Measurements from ENCODE around the gene GALNT9.

The GALNT9 gene

GRCh38 chr12:132163911-132164288 lies 165.5 kb downstream of the GALNT9 start:
- DNase-seq = no peak

- DNase-seq = no peak
Measured at GRCh38 chr12:132163041-132163910, 166.1 kb downstream of the GALNT9 start.

- DNase-seq = no peak
Measured at GRCh38 chr12:132162508-132163031, 166.8 kb downstream of the GALNT9 start.

- DNase-seq = no peak
Measured at GRCh38 chr12:132161796-132162507, 167.4 kb downstream of the GALNT9 start.

DNA sequence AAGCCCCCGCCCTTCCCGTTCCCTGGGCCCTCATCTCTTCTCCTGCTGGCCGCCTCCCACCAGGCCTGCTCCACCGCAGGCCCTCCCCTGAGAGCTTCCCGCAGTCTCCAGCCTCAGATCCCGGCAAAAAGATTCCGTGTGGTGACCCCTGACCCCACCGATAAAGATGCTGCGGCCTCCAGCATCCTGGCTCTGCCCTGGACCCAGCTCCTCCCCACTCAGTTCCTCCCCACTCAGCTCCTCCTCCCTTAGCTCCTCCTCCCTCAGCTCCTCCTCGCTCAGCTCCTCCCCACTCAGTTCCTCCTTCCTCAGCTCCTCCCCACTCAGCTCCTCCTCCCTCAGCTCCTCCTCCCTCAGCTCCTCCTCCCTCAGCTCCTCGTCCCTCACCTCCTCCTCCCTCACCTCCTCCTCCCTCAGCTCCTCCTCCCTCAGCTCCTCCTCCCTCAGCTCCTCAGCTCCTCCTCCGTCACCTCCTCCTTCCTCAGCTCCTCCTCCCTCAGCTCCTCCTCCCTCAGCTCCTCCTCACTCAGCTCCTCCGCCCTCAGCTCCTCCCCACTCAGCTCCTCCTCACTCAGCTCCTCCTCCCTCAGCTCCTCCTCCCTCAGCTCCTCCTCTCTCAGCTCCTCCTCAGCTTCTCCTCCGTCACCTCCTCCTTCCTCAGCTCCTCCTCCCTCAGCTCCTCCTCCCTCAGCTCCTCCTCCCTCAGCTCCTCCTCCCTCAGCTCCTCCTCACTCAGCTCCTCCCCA lies 168.2 kb downstream of the GALNT9 start:
- no peak for DNase-seq

GRCh38 chr12:132160601-132161035 lies 168.8 kb downstream of the GALNT9 start:
- no peak for DNase-seq

DNA sequence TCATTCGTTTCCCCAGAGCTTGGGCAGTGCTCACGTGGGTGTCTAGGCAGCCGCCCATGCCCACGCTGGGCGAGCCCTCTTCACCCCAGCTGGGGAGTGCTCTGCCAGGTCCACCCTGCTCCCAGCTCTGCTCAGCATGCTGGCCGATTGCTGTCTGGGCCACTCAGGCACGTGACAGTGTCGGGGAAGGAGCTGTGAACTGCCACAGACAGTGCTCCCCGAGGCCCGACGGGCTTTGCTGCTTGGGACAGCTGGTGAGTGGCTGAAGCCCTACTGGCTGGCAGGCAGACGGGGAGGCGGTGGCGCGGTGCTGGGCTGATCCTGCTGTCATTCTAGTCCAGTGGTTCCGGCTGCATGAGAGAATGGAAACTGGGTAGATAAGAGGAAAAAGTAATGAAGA lies 169.4 kb downstream of the GALNT9 start:
- DNase-seq = no peak

DNA sequence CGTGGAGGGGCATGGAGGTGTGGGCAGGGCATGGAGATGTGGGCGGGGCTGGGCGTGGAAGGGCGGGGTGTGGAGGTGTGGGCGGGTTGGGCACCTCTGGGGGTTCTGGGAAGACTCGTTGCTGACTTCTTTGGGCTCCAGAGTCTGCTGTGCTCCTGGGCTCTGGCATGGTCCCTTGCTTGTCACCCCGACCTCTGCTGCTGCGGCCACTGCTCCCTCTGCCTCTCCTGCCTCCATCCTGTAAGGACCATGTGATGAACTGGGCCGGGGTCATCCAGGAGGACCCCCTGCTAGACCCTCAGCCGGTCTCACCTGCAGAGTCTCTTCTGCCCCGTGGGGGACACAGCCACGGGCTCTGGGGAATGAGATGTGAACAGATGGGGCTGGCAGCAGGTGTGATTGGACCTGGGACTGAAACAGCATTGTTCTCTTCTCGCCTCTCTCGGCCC lies 169.8 kb downstream of the GALNT9 start:
- DNase-seq = no peak

DNA sequence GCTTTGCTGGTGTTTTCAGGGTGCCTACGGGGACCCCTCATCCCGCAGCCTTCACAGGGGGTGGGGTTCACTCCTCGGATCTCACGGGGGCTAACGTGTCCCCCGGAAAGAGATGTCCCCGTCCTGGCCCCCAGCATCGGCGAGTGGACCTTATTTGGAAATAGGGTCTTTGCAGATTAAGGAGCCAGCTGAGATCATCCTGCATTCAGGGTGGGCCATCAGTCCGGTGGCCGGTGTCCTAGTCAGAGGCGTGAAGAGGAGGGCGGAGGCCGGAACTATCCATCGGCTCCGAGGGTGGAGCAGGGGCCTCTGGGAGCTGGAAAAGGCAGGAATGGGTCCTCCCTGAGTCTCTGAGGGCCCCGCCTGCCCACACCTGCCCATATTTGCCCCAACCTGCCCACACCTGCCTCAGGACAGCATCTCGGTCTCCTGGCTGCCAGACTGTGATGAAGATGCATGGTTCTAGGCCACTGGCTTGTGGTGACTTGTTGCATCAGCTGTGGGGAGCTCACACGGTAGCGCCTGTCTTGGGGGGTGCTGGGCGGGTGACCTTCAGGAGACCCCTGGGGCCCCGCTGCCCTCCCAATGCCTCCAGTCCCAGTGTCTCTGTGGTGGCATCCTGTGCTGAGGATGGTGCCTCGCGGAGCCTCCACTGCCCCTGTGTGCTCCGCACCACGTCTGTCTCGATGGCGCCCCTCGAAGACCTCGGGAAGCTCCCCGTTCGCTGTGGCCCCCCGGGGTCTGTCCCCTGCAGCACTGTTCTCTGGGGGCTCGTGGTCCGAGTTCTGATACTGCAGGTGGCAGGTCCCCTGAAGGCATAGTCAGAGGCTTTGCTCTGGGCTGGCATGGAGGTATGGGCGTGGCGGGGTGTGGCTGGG lies 170.5 kb downstream of the GALNT9 start:
- no peak for DNase-seq

- no peak for DNase-seq
Measured at GRCh38 chr12:132157733-132158409, 171.5 kb downstream of the GALNT9 start.

GRCh38 chr12:132156573-132157325 lies 172.6 kb downstream of the GALNT9 start:
- DNase-seq = no peak

DNA sequence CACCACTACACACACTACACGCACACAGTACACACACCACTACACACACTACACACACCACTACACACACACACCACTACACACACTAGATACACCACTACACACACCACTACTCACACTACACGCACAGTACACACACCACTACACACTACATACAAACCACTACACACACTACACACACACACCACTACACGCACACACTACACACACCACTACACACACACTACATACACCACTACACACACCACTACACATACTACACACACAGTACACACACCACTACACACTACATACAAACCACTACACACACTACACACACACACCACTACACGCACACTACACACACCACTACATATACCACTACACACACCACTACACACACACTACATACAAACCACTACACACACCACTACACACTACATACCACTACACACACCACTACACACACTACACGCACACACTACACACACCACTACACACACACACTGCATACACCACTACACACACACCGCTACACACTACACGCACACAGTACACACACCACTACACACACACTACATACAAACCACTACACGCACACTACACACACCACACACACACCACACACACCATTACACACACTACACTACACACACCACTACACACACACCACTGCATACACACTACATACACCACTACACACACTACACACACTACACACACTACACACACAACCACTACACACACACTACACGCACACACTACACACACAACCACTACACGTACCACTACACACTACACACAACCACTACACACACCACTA lies 173.4 kb downstream of the GALNT9 start:
- DNase-seq = no peak

GRCh38 chr12:132154941-132155770 lies 174.2 kb downstream of the GALNT9 start:
- DNase-seq = no peak

GRCh38 chr12:132154341-132154761 lies 175.0 kb downstream of the GALNT9 start:
- no peak for DNase-seq

DNA sequence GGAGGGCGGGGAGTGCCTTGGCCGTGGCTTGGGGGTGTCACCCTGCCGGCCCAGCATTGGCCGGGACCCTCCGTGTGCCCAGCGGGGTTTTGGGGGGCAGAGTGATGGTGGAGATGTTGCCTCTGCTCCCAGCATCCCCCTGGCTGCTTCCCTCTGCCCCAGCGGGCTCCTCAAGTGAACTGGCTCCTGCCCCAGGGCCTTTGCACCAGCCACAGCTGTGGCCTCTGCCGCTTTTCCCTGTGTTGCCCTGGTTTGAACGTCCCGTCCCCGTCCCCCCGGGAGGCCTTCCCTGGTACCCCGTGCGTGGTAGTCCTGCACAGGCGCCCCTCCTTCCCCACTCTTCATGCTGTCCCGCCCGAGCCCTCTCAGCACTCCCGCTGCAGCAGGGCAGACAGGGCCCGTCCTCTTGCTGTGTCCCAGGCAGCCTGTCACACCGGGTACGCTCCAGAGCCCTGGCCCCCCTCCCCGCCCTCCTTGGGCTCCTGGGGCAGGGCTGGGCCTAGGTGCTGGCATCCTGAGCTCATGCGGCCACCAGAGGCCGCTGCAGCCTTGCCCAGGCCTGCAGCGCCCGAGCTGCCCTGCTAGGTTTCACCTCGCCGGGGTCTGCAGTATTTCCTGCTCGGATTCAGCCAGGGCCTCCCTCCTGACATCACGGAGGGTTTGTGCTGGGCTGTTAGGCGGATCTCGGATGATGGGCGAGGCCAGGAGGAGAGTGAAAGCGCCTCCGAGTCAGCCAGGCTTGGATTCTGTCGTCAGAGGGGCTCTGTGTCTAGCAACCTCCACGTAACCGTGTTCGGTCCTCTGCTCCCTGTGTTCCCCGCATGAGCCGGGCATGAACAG lies 175.7 kb downstream of the GALNT9 start:
- DNase-seq = peak; percentile 81

- DNase-seq = no peak
Measured at GRCh38 chr12:132152953-132153352, 176.4 kb downstream of the GALNT9 start.

GRCh38 chr12:132152411-132152821 lies 177.0 kb downstream of the GALNT9 start:
- DNase-seq = no peak

Data from NCI-H2029 (cell line).